ENCODE results near the gene COA5. TPM values are rescaled to one million over a fixed set of nuclear protein-coding genes. Genes with fewer than 3 reads are reported as not detected.

The COA5 gene
- total RNA-seq, 1 donor: 22.6 TPM

DNA sequence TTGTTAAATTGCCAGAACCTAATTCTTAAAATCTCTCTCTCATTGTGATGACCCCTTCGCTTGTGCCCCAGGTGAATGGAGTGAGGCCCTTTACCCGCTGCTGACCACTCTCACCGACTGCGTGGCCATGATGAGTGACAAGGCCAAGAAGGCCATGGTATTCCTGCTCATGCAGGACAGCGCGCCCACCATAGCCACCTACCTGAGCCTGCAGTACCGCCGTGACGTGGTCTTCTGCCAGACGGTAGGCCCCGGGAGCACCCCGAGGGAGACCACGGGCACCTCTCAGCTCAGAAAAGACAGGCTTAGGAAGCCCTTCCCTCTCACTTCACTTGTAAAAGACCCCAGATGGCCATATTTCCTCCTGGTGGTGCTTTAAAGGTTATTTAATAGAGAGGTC is 44.9 kb downstream of the COA5 start:
- H3K4me3 ChIP-seq (ENCODE audit: low read depth, low read length): no peak overlapping the region
- TF ChIP-seq, protein P1, sequence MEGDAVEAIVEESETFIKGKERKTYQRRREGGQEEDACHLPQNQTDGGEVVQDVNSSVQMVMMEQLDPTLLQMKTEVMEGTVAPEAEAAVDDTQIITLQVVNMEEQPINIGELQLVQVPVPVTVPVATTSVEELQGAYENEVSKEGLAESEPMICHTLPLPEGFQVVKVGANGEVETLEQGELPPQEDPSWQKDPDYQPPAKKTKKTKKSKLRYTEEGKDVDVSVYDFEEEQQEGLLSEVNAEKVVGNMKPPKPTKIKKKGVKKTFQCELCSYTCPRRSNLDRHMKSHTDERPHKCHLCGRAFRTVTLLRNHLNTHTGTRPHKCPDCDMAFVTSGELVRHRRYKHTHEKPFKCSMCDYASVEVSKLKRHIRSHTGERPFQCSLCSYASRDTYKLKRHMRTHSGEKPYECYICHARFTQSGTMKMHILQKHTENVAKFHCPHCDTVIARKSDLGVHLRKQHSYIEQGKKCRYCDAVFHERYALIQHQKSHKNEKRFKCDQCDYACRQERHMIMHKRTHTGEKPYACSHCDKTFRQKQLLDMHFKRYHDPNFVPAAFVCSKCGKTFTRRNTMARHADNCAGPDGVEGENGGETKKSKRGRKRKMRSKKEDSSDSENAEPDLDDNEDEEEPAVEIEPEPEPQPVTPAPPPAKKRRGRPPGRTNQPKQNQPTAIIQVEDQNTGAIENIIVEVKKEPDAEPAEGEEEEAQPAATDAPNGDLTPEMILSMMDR (IDR thresholded peaks at IDR 0.05; ENCODE audit: insufficient read depth, low read length): no peak
- no peak for DNase-seq (ENCODE audit: low read depth)

DNA sequence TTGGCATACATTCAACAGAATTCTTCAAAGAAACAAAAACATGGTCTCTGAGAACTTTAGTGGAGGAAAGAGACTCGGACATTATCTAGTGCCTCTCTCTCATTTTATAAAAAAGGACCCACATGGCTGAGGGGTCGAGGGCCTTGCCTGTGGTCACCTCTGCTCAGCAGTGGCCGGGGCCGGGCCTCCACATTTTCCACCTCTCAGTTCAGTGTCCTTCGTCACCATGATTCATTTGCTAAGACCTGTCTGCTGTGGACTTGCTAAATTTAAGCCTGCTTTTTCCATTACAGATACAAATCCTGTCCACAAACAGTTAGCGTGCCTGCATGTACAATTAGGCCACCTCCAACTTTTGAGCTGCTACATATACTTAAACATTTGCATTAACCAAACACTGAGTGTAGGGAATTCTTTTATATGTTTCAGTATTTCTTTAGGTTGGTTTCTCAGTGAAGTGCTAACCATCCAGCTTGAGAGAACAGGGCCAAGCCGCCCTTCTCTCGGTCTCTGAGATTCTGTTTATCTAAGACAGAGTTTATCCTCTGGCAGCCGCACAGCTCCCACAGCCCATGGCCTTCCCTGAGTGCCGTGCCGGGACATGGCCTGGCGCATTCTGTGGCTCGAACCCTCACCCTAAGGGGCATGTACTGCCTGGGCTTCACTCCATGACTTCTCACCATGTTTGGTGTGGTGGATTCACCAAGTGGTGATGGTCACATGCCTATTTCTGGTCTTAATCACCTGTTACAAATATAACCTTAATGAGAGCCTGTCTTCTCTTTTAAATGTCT is 46.2 kb downstream of the COA5 start:
- H3K4me3 ChIP-seq (ENCODE audit: low read depth, low read length): no peak overlapping the region
- DNase-seq (ENCODE audit: low read depth): no peak
- TF ChIP-seq, protein P1 (IDR thresholded peaks at IDR 0.05; ENCODE audit: insufficient read depth, low read length): no peak

DNA sequence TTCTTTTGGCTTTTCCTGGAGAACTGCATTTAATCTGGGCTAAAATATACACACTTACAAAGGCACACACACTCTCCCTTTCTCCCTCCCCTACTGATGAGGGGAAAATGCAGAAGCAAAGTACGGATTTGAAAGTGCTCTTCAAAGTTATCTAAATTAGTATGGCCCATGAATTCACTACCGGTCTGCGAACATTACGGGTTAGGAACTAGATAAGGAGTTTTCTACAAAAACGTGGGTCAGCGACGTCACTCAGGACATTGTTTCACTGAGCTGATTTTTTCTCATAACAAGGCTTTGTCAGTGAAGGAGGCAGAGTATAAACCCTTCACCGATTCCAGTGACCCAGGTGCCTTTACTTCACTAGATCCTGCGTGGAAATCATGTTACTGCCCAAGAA is 47.3 kb downstream of the COA5 start:
- no peak for DNase-seq (ENCODE audit: low read depth)
- TF ChIP-seq, protein P1 (IDR thresholded peaks at IDR 0.05; ENCODE audit: insufficient read depth, low read length): no peak
- H3K4me3 ChIP-seq (ENCODE audit: low read depth, low read length): no peak overlapping the region

DNA sequence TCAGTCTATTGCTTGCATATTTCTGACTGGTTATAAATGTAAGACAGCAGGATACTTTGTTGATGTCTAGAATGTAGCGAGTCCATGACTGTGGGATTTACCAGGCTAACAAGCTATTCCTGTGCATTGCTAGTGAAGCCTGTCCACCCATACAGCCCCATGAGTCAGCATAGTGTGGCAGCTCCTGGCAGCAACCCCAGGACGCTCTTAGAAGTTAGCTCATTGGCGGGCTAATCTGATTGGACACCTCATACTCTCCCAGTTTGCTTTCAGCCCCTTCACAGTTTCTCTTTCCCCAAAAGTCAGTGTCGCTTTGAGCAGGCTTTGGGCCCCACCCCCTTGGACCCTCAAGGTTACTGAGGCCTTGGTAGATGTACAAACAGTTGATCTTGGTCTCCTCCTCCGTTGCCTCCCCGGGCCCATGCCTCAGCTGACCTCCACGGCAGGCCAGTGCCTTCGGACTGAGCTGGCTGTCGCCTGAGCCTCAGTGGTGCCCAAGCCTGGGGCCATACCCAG is 48.0 kb downstream of the COA5 start:
- TF ChIP-seq, protein P1 (IDR thresholded peaks at IDR 0.05; ENCODE audit: insufficient read depth, low read length): no peak
- DNase-seq (ENCODE audit: low read depth): peak; percentile 83
- no peak overlapping the region for H3K4me3 ChIP-seq (ENCODE audit: low read depth, low read length)

DNA sequence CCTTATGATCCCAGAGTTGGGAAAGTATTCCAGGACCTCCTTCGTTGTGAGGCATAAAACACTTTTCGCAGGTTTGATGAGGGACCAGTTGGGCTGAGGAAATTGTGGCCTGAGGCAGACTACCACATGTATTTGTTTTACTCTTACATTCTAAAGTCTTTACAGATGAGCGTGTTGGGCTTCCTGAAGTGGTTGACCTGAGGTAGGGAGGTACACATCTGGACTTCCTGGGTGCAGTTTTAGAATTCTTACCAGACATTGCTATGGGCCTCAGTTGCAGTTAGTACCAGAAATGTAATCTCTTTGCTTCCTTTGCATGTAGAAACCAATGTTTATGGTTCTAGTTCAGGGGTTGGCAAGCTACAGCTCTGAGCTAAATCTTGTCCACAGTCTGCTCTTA is 48.7 kb downstream of the COA5 start:
- TF ChIP-seq, protein P1 (IDR thresholded peaks at IDR 0.05; ENCODE audit: insufficient read depth, low read length): no peak
- DNase-seq (ENCODE audit: low read depth): no peak
- no peak overlapping the region for H3K4me3 ChIP-seq (ENCODE audit: low read depth, low read length)

DNA sequence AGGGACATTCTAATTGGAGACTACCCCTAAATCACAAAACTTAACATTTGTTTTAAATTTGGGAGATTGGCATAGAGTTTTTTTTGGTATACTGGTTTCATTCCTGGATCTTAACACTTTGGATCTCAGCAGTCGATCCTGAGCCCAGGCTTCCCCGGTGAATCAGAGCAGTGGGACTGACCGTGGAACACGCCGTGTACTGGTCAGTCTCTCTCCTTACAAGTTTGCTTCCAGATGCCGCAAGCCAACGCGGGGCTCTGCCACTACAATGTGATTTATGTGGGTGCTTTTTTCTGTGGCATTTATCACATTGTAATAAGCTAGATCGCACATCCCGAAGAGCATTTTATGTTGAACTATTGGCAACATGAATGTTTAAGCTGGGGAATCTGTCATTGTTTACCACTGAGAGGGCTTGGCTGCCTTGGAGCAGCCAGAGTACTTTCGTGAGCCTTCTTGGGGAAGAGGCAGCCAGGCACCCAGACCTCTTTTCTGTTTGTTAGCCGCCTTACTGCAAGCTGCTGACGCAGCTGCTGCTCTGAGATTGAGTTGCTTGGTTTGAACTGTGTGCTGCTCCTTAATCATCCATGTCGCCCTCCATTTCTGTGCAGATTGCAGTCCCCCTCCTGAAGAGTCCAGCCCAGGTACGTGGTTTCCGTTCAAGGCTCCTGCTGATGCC is 49.3 kb downstream of the COA5 start:
- TF ChIP-seq, protein P1 (IDR thresholded peaks at IDR 0.05; ENCODE audit: insufficient read depth, low read length): no peak
- H3K4me3 ChIP-seq (ENCODE audit: low read depth, low read length): no peak overlapping the region
- DNase-seq (ENCODE audit: low read depth): no peak
